Ishikawa (cell line): ENCODE results near the gene SLC22A14.

Source experiments
- CEBPB ChIP-seq: IDR thresholded peaks from 2 replicates; pipeline ENCODE4 v1.6.1; 2012
- CREB1 ChIP-seq: IDR thresholded peaks from 2 replicates; pipeline ENCODE4 v1.6.1; 2012; ENCODE audit warnings: low read depth
- EGR1 ChIP-seq: IDR thresholded peaks from 2 replicates; pipeline ENCODE4 v1.6.1; 2012
- EP300 ChIP-seq: IDR thresholded peaks from 2 replicates; pipeline ENCODE4 v1.6.1; 2012; ENCODE audit warnings: borderline replicate concordance
- FOXM1 ChIP-seq: IDR thresholded peaks from 2 replicates; pipeline ENCODE4 v1.6.1; 2012; ENCODE audit warnings: low read depth, borderline replicate concordance
- MAX ChIP-seq: IDR thresholded peaks from 2 replicates; pipeline ENCODE4 v1.6.1; 2012
- RAD21 ChIP-seq: IDR thresholded peaks from 2 replicates; pipeline ENCODE4 v1.6.1; 2012; ENCODE audit warnings: low read depth
- REST ChIP-seq: IDR thresholded peaks from 2 replicates; pipeline ENCODE4 v1.6.1; 2012; ENCODE audit warnings: low read depth, mild to moderate bottlenecking
- TAF1 ChIP-seq: IDR thresholded peaks from 2 replicates; pipeline ENCODE4 v1.6.1; 2012; ENCODE audit warnings: low read depth, mild to moderate bottlenecking
- USF1 ChIP-seq: IDR thresholded peaks from 2 replicates; pipeline ENCODE4 v1.6.1; 2012

- TF ChIP-seq EP300, result no peak
- TF ChIP-seq EGR1, result no peak
- TF ChIP-seq MAX, result no peak
- TF ChIP-seq CEBPB, result no peak
- TF ChIP-seq TAF1, result no peak
- TF ChIP-seq CREB1, result no peak
- no peak for TF ChIP-seq REST
- TF ChIP-seq USF1, result no peak
- TF ChIP-seq RAD21, result no peak
- no peak for TF ChIP-seq FOXM1
Measured at GRCh38 chr3:38254872-38255271, 27.2 kb upstream of the SLC22A14 start.
